ENCODE data around the gene PCIF1. TPM values are rescaled to one million over a fixed set of nuclear protein-coding genes. Genes with fewer than 3 reads are reported as not detected.

Gene PCIF1
- total and polyA plus RNA-seq, 5 donors from 2014 or later: 82.0 to 95.3 (median 92.3) TPM

GRCh38 chr20:45917790-45918141 lies 16.7 kb upstream of the PCIF1 start:
- Histone ChIP-seq H3K36me3 (ENCODE audit: control insufficient read depth, insufficient read depth, low read length) (no peaks in the 10 kb centered on the region), H3K4me1 (ENCODE audit: control insufficient read depth, insufficient read depth, low read length, poor library complexity, severe bottlenecking) (no peaks in the 10 kb centered on the region), H3K27me3 (ENCODE audit: control insufficient read depth, insufficient read depth, low read length) (peaks cover 2% of the 10 kb centered on the region), H3K27ac (ENCODE audit: insufficient read depth, low read length, poor library complexity, severe bottlenecking) (no peak overlapping the region), H3K9me3 (ENCODE audit: control insufficient read depth in 2 of 2, low read length in 2 of 2) (no peaks in the 10 kb centered on the region), H3K4me3 (ENCODE audit: low read depth, low read length) (no peak overlapping the region)
- ATAC-seq (ENCODE audit: low read depth in 2 of 2) (no peak), DNase-seq (no peak)
- Mint-ChIP-seq H3K27ac (peak overlapping the region in 1 of 3 donors; percentile 59), H3K27me3 (peaks cover 61% of the 10 kb centered on the region), H3K36me3 (no peaks in the 10 kb centered on the region), H3K4me1 (no peaks in the 10 kb centered on the region), H3K9me3 (no peaks in the 10 kb centered on the region), H3K4me3 (peak overlapping the region in 1 of 4 donors; percentile 38)

GRCh38 chr20:45918182-45918737 lies 16.2 kb upstream of the PCIF1 start:
- no peaks in the 10 kb centered on the region for H3K9me3 Mint-ChIP-seq
- H3K27ac Mint-ChIP-seq: no peak overlapping the region
- H3K4me3 Mint-ChIP-seq: peak overlapping the region in 1 of 4 donors; percentile 21
- DNase-seq (no peak), ATAC-seq (ENCODE audit: low read depth in 2 of 2) (no peak)
- H3K27me3 Mint-ChIP-seq: peaks cover 64% of the 10 kb centered on the region
- Histone ChIP-seq H3K27me3 (ENCODE audit: control insufficient read depth, insufficient read depth, low read length) (no peaks in the 10 kb centered on the region), H3K4me3 (ENCODE audit: low read depth, low read length) (no peak overlapping the region), H3K27ac (ENCODE audit: insufficient read depth, low read length, poor library complexity, severe bottlenecking) (no peak overlapping the region), H3K36me3 (ENCODE audit: control insufficient read depth, insufficient read depth, low read length) (no peaks in the 10 kb centered on the region), H3K4me1 (ENCODE audit: control insufficient read depth, insufficient read depth, low read length, poor library complexity, severe bottlenecking) (no peaks in the 10 kb centered on the region), H3K9me3 (ENCODE audit: control insufficient read depth in 2 of 2, low read length in 2 of 2) (no peaks in the 10 kb centered on the region)
- no peaks in the 10 kb centered on the region for H3K4me1 Mint-ChIP-seq
- no peaks in the 10 kb centered on the region for H3K36me3 Mint-ChIP-seq

GRCh38 chr20:45918779-45919537 lies 15.5 kb upstream of the PCIF1 start:
- ATAC-seq (ENCODE audit: low read depth in 2 of 2) (no peak), DNase-seq (no peak)
- no peaks in the 10 kb centered on the region for H3K36me3 ChIP-seq (ENCODE audit: control insufficient read depth, insufficient read depth, low read length)
- H3K27me3 ChIP-seq (ENCODE audit: control insufficient read depth, insufficient read depth, low read length): no peaks in the 10 kb centered on the region
- H3K9me3 ChIP-seq (ENCODE audit: control insufficient read depth in 2 of 2, low read length in 2 of 2): no peaks in the 10 kb centered on the region
- Mint-ChIP-seq H3K27ac (no peak overlapping the region), H3K27me3 (peaks cover 62% of the 10 kb centered on the region), H3K4me1 (no peaks in the 10 kb centered on the region), H3K9me3 (no peaks in the 10 kb centered on the region), H3K4me3 (no peak overlapping the region), H3K36me3 (no peaks in the 10 kb centered on the region)
- no peak overlapping the region for H3K27ac ChIP-seq (ENCODE audit: insufficient read depth, low read length, poor library complexity, severe bottlenecking)
- no peaks in the 10 kb centered on the region for H3K4me1 ChIP-seq (ENCODE audit: control insufficient read depth, insufficient read depth, low read length, poor library complexity, severe bottlenecking)
- no peak overlapping the region for H3K4me3 ChIP-seq (ENCODE audit: low read depth, low read length)

GRCh38 chr20:45919542-45920399 lies 14.7 kb upstream of the PCIF1 start:
- Histone ChIP-seq H3K27ac (ENCODE audit: insufficient read depth, low read length, poor library complexity, severe bottlenecking) (no peak overlapping the region), H3K36me3 (ENCODE audit: control insufficient read depth, insufficient read depth, low read length) (no peaks in the 10 kb centered on the region), H3K9me3 (ENCODE audit: control insufficient read depth in 2 of 2, low read length in 2 of 2) (no peaks in the 10 kb centered on the region), H3K4me1 (ENCODE audit: control insufficient read depth, insufficient read depth, low read length, poor library complexity, severe bottlenecking) (no peaks in the 10 kb centered on the region), H3K27me3 (ENCODE audit: control insufficient read depth, insufficient read depth, low read length) (no peaks in the 10 kb centered on the region), H3K4me3 (ENCODE audit: low read depth, low read length) (no peak overlapping the region)
- Mint-ChIP-seq H3K4me1 (no peaks in the 10 kb centered on the region), H3K27ac (peak overlapping the region in 1 of 3 donors; percentile 71), H3K36me3 (no peaks in the 10 kb centered on the region), H3K9me3 (no peaks in the 10 kb centered on the region), H3K4me3 (no peak overlapping the region), H3K27me3 (peaks cover 61% of the 10 kb centered on the region)
- ATAC-seq (ENCODE audit: low read depth in 2 of 2) (no peak), DNase-seq (no peak)

- no peaks in the 10 kb centered on the region for H3K27me3 ChIP-seq (ENCODE audit: control insufficient read depth, insufficient read depth, low read length)
- no peaks in the 10 kb centered on the region for H3K36me3 ChIP-seq (ENCODE audit: control insufficient read depth, insufficient read depth, low read length)
- no peak overlapping the region for H3K27ac ChIP-seq (ENCODE audit: insufficient read depth, low read length, poor library complexity, severe bottlenecking)
- H3K9me3 ChIP-seq (ENCODE audit: control insufficient read depth in 2 of 2, low read length in 2 of 2): no peaks in the 10 kb centered on the region
- ATAC-seq (ENCODE audit: low read depth in 2 of 2) (no peak), DNase-seq (no peak)
- Mint-ChIP-seq H3K36me3 (no peaks in the 10 kb centered on the region), H3K4me1 (no peaks in the 10 kb centered on the region), H3K27ac (no peak overlapping the region), H3K27me3 (peaks cover 52% of the 10 kb centered on the region), H3K9me3 (no peaks in the 10 kb centered on the region), H3K4me3 (no peak overlapping the region)
- H3K4me3 ChIP-seq (ENCODE audit: low read depth, low read length): no peak overlapping the region
- H3K4me1 ChIP-seq (ENCODE audit: control insufficient read depth, insufficient read depth, low read length, poor library complexity, severe bottlenecking): no peaks in the 10 kb centered on the region
Measured at GRCh38 chr20:45920462-45921336, 13.8 kb upstream of the PCIF1 start.

GRCh38 chr20:45921337-45922189 lies 12.9 kb upstream of the PCIF1 start:
- no peak overlapping the region for H3K27ac ChIP-seq (ENCODE audit: insufficient read depth, low read length, poor library complexity, severe bottlenecking)
- DNase-seq (no peak), ATAC-seq (ENCODE audit: low read depth in 2 of 2) (no peak)
- Mint-ChIP-seq H3K27ac (no peak overlapping the region), H3K27me3 (peaks cover 43% of the 10 kb centered on the region), H3K36me3 (no peaks in the 10 kb centered on the region), H3K9me3 (no peaks in the 10 kb centered on the region), H3K4me1 (no peaks in the 10 kb centered on the region), H3K4me3 (no peak overlapping the region)
- no peaks in the 10 kb centered on the region for H3K36me3 ChIP-seq (ENCODE audit: control insufficient read depth, insufficient read depth, low read length)
- no peaks in the 10 kb centered on the region for H3K4me1 ChIP-seq (ENCODE audit: control insufficient read depth, insufficient read depth, low read length, poor library complexity, severe bottlenecking)
- H3K27me3 ChIP-seq (ENCODE audit: control insufficient read depth, insufficient read depth, low read length): no peaks in the 10 kb centered on the region
- H3K4me3 ChIP-seq (ENCODE audit: low read depth, low read length): no peak overlapping the region
- no peaks in the 10 kb centered on the region for H3K9me3 ChIP-seq (ENCODE audit: control insufficient read depth in 2 of 2, low read length in 2 of 2)
